Left lobe of liver (tissue), 2 donors: ENCODE results near the gene HDGFL2. TPM values are rescaled to one million over a fixed set of nuclear protein-coding genes. Genes with fewer than 3 reads are reported as not detected.

Source experiments
- ATAC-seq: fragments of 200-7000 bp; cut with Tn5 transposase; one replicate; pipeline ENCODE4 v1.9.1; 2020; ENCODE audit warnings: mild to moderate bottlenecking, moderate library complexity
- DNase-seq: peaks from one replicate; pipeline ENCODE4 v3.0.0-alpha.2; 2020; ENCODE audit warnings: low spot score
- total RNA-seq: library from RNA; stranded (reverse); gene quantifications from one replicate; pipeline ENCODE4 v1.2.1, GENCODE V29; 2021
- donor health status: DM: no; HTN: no; CAD: no; lungs with moderate emphysema.
- donor health status: DM: no; HTN: yes; CAD: no.

HDGFL2 gene
- total RNA-seq, 1 donor from 2014 or later = 16.8 TPM

DNA sequence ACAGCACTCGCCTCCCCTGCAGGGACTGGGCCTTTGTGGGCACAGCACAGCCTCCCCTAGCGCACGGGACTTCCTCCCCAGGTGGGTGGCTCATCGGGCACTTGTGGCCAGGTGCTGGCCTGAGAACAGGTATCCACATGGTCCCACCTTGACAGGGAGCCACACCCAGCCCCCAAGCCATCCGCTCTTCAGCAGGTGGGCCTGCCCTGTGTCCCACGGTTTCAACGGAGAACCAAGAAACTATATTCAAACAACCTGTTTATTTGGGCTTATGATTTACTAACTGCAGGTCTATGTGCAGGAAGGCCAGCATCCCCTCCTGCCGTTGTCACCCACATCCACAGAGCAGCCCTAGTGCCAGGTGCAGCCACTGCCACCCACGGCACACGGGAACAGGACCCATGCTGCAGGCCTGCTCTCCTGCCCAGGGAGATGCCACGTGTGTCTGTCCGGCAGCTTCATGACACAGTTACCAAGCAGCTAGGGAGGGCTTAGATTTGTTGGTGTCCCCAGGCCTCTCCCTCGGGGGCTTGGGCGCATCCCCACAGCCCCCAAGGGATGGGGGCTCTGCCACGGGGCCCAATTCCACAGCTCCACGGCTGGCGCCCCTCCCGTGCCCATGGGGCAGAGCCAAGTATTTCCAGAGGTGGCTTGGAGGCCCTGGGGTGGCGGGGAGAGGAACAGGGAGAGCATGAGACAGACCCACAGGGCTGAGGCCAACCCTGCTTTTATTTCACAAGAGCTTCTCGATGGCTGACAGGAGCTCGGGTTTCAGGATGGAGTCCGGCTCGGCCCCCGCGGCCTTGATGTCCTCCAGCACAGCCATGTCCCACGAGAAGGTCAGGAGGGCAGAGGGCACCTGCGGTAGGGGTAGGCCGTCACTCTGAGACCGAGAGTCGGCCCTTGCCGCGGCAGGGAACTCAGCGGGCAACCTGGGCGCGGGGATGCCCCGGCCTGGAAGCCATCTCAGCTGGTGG lies 27.0 kb upstream of the HDGFL2 start:
- DNase-seq (no peak), ATAC-seq (no peak)

DNA sequence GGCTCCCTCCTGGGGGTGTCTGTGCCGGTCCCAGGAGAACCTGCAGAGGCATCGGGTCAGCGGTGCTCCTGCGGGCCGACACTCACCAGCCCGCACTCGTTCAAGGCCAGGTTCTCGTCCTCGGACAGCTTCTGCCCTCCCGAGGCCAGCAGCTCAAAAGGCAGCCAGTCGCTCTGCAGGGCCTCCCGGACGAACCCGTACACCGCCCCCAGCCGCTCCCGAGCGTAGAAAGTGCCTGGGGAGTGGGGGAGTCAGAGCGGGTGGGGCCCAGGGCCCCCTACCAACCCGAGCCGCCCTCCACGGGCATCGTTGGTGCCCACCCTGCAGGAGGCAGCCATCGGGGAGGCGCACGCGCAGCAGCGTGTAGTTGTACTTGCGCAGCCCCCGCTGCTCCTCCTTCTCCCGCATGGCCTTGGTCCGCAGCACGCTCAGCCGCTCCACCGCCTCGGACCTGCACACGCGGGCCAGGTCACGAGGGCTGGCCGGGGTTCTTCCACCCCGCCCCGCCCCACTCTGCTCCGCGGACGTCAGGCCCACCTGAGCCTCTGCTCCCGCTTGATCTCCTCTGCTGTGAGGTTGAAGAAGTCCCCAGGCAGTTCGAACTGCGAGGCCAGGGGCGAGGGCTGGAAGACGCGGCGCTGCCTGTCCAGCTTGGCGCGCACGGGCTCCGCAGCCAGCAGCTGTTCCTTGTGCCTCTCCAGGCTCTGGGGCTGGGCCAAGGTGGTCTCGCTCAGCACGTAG lies 26.0 kb upstream of the HDGFL2 start:
- DNase-seq (no peak), ATAC-seq (no peak)

DNA sequence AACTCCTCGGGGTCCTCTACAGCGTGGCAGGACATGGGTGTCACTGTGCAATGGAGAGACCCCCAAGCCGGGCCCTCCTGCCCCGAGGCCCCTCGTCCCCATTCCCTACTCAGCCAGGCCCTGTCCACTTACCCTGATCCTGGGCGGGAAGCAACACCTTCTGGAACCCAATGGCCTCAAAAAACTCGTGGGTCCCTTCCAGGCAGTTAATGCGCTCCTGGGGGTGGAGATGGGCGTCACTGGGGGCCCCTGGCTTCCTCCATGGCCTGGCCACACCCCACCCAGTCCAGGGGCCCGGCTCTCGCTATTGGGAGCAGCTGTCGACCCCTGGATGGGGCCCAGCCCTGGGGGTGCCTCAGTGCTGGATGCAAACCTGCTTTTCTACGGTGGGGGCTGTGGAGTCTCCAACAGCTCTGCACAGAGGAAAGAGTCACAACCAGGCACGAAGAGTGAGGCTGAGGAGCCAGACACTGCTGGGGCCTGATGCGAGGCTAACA lies 25.3 kb upstream of the HDGFL2 start:
- DNase-seq (no peak), ATAC-seq (no peak)

DNA sequence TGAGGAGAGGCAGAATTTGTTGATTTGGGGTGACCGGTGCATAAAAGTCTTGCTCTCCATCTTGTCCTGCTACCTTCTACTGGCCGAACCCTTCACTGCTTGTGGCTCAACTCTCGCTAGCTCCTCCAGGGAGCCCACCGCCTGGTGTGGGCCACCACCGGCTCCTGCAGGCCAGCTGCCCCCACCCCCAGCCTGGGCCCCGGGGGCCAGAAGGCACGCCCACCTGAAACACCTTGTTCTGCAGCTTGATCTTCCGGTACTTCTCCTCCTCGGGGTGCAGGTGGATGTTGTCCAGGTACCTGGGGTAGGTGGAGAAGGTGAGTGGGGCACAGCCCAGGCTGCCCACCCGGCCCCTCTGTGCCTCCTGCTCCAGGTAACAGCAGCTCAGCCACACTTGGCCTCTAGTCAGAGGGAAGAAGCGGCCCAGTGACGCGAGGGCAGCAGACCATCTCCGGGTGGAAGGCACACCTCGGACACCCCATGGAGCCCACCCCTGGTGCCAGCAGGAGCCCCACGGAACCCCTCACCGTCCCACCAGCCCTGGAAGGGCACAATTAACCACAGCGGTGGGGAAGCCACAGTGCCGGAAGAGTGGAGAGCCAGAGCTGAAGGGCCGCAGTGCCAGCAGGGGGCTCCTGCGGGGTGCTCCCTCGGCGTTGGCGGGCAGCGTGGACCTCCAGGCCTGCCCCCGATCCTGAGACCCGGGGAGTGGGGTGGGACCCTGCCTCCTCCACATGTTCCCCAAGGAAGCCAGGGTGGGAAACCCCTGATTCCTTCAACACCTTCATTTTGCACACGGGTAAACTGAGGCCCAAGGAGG lies 24.6 kb upstream of the HDGFL2 start:
- ATAC-seq (no peak), DNase-seq (no peak)

- peak; percentile 79 for DNase-seq
- peak; percentile 67 for ATAC-seq
These were observed 23.7 kb upstream of the HDGFL2 start for GRCh38 chr19:4448147-4448985.

DNA sequence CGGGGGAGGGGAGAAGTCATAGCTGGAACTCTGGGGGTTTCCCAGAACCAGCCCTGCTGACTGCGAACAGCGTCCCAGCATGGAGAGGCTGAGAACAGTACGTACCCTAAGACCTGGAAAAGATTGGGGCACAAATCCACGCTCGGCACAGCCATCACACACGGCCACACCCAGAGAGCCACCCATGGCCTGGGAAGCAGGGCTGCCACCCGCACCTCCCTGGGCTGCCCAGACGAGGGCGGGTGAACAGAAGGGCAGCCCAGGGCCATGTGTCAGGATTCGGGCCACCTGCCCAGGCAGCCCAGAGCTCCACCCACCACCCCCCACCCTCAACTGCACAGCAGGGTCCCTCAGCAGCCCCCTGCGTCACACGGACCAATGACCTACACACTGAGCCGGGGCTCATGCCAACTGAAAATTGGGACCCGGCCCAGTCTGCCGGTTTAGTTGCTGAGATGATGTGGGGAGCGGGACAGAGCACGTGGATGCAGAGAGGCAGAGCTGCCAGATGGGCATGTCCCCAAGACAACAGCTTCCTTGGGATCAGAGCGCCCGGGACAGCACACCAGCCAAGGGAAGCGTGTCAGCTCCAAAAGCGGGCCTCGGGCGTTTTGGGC lies 23.0 kb upstream of the HDGFL2 start:
- peak; percentile 83 for ATAC-seq

DNA sequence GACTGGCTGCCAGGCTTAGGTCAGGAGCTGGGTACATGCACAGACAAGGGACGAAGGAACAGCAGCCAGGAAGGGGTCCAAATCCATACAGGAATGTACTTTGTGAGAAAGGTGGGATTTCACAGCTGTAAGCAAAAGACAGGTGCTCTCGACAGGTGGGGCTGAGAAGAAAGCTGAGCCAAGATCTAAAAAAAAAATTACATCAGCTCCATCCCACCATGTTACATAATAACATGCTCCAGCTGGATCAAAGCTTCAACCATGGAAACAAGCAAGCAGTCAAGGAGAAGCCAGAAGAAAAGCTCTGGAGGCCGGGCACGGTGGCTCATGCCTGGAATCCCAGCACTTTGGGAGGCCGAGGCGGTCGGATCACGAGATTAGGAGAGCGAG lies 22.5 kb upstream of the HDGFL2 start:
- no peak for ATAC-seq
- no peak for DNase-seq

More for the DNA sequence above, 23.0 kb upstream of the HDGFL2 start:
- peak; percentile 95 for DNase-seq

DNA sequence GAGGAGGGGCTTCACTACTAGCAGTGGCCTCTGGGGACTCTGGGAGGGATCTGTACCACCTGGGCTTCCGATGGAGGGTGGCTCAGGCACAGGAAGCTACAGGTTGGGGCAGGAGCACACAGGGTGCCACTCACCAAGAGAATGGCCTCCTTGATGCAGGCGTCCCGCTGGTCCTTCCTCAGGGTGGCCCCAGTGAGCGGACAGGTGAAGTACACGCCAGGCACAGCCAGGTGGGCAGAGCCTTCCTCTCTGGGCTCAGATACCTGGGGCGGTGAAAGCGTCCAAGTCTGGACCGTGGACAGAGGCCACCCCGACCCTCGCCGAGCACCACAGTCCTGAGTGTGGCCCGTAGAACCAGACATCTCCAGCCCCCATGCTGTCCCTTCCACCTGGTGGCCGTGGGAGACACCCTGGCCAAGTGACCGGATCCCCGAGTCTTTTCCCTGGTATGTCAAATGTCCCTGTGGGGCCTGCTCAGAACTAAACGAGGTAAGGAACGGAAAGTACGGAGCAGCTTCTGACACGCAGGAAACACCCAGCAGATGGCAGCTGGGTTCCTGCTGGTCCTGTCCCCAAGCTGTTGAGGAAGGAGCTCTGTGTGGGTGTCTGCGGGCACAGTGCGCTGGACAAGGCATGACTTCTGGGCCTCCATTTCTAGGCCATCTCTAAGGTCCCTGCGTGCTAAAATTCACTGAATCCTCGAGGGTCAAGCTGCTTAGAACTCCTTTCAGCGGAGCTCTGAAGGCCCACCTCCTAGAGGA lies 19.7 kb upstream of the HDGFL2 start:
- DNase-seq (no peak), ATAC-seq (no peak)

DNA sequence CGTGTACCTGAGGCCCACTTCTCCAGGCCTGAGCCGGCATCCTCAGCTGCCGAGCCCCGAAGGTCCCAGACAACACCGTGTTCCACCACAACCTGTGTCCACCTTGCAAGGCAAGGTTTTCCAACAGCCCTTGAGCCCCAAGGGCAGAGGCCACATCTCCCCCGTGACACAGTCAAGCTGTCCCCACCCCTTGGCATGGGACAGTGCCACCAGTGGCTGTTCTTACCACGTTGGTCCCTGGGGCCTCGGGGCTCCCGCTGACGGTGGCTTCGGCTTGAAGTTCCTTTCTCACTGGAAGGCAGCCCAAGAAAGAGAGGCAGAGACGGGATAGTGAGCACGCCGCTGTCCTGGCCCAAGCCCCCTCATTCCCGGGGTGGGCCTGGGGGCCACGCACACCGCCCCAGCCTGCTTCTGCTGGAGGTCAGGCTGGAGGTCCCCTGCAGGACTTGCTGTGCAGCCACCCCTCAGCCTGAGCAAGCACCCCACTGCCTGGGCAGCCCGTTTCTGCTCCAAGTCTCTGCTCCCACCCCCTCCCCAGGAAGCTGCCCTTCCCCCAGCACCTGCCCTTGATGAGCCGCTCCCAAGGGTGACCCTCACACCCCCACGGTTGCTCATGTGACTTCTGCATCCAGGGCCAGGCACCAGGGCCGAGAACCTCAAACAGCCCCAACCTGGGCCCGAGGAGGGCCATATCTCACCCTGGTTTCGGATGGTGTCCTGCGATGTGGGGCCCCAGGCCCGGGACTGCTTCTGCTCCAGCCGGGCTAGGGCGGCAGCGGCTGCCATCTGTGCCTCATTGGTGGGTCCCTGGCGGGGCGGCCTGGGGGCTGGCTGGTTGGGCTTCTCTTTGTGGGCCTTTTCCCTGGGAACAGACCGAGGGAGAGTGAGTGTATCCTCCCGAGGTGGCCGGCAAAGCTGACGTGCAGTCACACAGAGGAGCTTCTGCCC lies 18.6 kb upstream of the HDGFL2 start:
- DNase-seq (no peak), ATAC-seq (no peak)

GRCh38 chr19:4454747-4455718 lies 17.1 kb upstream of the HDGFL2 start:
- DNase-seq (no peak), ATAC-seq (no peak)

GRCh38 chr19:4455719-4456475 lies 16.2 kb upstream of the HDGFL2 start:
- ATAC-seq (peak; percentile 12), DNase-seq (no peak)

GRCh38 chr19:4456476-4456842 lies 15.6 kb upstream of the HDGFL2 start:
- ATAC-seq = no peak
- DNase-seq = no peak

DNA sequence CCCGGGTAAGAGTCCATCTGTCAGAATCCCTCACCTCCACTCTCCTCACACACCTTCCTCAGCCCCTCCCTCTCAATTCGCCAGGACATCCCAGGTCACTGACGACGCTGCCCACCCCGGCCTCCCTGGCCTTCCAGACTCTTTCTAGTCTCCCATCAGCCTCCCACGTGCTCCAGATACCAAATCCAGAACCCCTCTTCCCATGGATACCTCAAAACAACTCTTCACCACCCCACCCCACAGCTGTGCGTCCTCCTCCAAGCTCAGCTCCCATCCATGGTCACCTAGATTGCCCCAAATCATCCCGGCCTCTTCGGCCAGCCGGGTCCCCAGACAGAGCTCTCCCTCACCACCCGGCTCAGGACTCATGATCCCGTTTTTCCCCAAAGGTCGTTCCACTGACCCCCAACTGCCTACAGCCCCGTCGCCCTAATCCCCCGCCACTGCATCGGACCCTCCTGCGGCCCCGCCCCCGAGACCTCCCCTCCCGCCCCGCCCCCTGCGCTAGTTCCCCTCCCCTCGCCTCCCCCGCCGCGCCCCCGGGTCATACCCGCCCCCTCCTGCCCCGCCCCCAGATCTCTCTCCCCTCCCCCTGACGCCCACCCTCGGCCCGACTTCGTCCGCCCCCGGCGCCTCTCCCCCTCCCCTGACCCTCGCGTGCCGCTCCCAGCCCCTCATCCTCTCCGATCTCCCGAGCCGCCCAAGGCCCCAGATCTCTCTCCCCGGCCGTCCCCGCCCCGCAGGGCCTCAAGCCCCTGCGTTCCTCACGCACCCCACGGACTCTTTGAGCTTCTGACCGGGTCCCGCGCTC lies 15.0 kb upstream of the HDGFL2 start:
- no peak for DNase-seq
- peak; percentile 50 for ATAC-seq

- ATAC-seq (peak; percentile 95), DNase-seq (peak; percentile 98)
These were observed 14.3 kb upstream of the HDGFL2 start, which contains the start of gene UBXN6 for GRCh38 chr19:4457654-4458395. TSS of gene UBXN6 (minus strand) at chr19:4457794. CDS start at chr19:4457697, 97 bp downstream.
